GDM1 (cell line): ENCODE measurements around the gene CTSA.

Experiments used
- DNase-seq: peaks from one replicate; lab custom pipeline; 2025; lab: John Stamatoyannopoulos, UW

The CTSA gene

DNA sequence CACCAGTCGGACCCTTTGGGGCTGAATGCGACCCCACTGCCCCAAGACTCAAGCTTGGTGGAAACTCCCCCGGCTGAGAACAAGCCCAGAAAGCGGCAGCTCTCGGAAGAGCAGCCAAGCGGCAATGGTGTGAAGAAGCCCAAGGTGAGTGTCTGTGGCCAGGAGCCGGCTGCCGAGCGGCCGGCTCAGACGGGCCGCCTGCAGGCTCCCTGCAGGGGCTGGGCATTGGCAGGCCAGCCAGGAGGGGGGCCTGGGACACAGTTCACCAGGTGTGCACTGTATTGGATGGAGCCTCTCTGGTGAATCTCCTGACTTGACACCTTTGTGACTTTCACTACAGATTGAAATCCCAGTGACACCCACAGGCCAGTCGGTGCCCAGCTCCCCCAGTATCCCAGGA, 49.3 kb downstream of the CTSA start:
- no peak for DNase-seq

DNA sequence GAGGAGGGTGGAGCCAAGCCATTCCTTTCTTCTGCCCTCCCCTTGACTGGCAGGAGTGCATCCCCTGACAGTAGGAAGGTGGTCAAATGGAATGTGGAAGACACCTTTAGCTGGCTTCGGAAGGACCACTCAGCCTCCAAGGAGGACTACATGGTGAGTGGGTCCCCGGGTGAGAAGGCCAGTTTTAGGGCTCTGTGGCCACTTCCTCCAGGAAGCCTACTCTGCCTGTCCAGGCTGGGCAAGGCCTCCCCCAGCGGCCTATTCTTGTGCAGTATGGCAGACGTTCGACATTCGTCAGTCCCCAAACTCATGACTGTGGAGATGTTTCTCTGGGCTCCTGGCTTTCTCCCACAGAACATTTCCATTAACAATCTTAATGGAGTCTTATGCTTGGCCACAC, 52.5 kb downstream of the CTSA start:
- no peak for DNase-seq

- no peak for DNase-seq
These were observed 53.2 kb downstream of the CTSA start for GRCh38 chr20:45944151-45944964.

- no peak for DNase-seq
These were observed 54.0 kb downstream of the CTSA start for GRCh38 chr20:45944965-45945677.

GRCh38 chr20:45945678-45946148, 54.6 kb downstream of the CTSA start:
- DNase-seq: no peak

DNA sequence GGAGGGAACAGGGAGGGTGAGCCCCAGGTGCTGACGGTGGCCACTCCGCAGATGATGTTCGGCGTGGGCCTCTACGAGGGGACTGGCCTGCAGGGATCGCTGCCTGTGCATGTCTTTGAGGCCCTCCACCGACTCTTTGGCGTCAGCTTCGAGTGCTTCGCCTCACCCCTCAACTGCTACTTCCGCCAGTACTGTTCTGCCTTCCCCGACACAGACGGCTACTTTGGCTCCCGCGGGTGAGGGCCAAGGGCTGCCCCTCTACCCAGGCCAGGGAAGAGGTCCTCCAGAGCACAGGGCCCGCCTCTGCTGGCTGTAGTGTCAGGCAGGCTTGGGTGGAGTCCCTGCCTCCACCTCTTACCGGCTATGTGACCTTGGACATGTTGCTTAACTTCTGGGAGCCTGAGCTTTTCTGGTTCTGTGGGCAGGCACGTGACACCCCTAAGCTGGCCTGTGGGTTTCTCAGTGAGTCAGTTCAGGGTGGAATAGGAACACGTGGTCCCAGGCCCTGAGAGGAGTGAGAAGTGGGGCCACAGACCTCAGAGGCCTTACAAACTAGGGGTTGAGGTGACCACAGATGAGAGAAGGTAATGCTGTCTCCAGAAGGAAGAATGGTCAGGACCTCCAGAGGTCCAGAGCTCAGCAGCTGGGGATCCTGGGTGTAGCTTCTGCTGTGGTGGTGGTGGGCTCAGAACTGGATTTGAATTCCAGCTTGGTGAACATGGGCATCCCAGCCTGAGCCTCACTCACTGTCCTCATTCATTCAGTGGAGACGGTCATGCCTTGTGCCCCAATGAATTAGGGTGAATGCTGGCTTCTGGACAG, 55.2 kb downstream of the CTSA start:
- DNase-seq: no peak

DNA sequence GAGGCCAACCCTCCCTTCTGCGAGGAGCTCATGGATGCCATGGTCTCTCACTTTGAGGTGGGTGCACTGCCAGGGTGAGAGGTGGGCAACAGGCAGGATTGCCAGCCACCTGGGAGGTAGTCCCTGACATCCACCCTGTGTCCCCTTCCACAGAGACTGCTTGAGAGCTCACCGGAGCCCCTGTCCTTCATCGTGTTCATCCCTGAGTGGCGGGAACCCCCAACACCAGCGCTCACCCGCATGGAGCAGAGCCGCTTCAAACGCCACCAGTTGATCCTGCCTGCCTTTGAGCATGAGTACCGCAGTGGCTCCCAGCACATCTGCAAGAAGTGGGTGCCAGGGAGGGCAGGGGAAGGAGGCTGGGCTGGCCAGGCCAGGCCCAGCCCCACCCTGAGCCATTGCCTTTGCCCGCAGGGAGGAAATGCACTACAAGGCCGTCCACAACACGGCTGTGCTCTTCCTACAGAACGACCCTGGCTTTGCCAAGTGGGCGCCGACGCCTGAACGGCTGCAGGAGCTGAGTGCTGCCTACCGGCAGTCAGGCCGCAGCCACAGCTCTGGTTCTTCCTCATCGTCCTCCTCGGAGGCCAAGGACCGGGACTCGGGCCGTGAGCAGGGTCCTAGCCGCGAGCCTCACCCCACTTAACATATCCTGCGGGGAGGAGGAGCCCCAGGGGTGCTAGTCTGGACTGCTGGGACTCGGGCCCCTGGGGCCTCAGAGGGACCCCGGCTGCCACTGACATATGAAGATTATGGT, 56.2 kb downstream of the CTSA start:
- no peak for DNase-seq

DNA sequence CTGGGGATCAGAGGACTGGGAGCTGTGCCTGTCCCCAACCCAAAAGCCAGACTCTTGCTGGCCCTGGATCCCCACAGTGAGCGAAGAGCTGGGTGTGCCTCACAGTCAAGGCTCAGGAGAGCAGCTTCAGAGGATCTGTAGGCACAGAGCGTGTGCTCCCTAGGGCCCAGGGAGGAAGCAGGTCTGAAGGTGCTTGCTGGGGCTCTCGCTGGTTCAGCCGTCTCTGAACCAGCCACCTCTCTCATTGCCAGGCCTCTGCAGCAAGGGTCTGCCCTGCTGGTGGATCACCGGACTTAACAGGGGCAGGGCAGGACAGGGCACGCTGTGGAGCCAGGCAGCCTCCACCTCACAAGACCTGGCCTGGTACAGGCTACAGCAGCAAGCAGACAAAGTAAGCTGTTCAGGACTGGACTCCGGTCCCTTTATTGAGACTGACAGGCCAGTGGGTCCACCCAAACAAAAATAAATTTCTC, 57.2 kb downstream of the CTSA start:
- DNase-seq: no peak
